CD4-positive, alpha-beta memory T cell (primary cell): ENCODE data around the gene MAN2A1. TPM values are rescaled to one million over a fixed set of nuclear protein-coding genes. Genes with fewer than 3 reads are reported as not detected.

Source experiments
- CTCF ChIA-PET: fragments of 350-600 bp; sonication (Branson Sonifier 250); formaldehyde crosslinking; loops from one replicate; lab custom pipeline; 2021; ENCODE audit warnings: inconsistent platforms; ENCODE audit not compliant: partially characterized antibody; lab: Charles Lee
- POLR2A ChIA-PET: fragments of 350-600 bp; sonication (Branson Sonifier 250); formaldehyde crosslinking; loops from one replicate; lab custom pipeline; 2021; ENCODE audit not compliant: partially characterized antibody; lab: Charles Lee
- DNase-seq, 5 donors: peaks; one replicate each; pipeline versions ENCODE4 v3.0.0 to v3.0.0-alpha.2; 2020 to 2022; ENCODE audit warnings: mixed read lengths in 1 of 5
- H3K27ac ChIP-seq: one replicate; pipeline ENCODE4 v1.7.0; 2013; ENCODE audit warnings: low read depth, low read length
- H3K27me3 ChIP-seq: 2 replicates; pipeline ENCODE4 v1.7.0; 2013; ENCODE audit warnings: mild to moderate bottlenecking, low read length, moderate library complexity; ENCODE audit not compliant: insufficient read depth
- H3K36me3 ChIP-seq: 2 replicates; pipeline ENCODE4 v1.7.0; 2013; ENCODE audit warnings: mild to moderate bottlenecking, low read length, moderate library complexity; ENCODE audit not compliant: insufficient read depth
- H3K4me1 ChIP-seq: 2 replicates; pipeline ENCODE4 v1.7.0; 2013; ENCODE audit warnings: mild to moderate bottlenecking, low read length, moderate library complexity; ENCODE audit not compliant: insufficient read depth
- H3K4me3 ChIP-seq, 2 donors: one replicate each; pipeline ENCODE4 v1.7.0; 2013; ENCODE audit warnings: low read length in 2 of 2, mild to moderate bottlenecking in 1 of 2
- H3K9me3 ChIP-seq, 2 donors: one replicate each; pipeline ENCODE4 v1.7.0; 2013; ENCODE audit warnings: low read length in 2 of 2, control low read depth in 1 of 2; ENCODE audit not compliant: control insufficient read depth in 1 of 2
- H3K27ac Mint-ChIP-seq, 7 donors: one replicate each; pipeline ENCODE4 v1.8.0; 2020 to 2021; ENCODE audit warnings: mixed read lengths in 7 of 7, mild to moderate bottlenecking in 6 of 7, inconsistent platforms in 3 of 7, moderate library complexity in 3 of 7
- H3K27me3 Mint-ChIP-seq, 2 donors: one replicate each; pipeline ENCODE4 v1.8.0; 2020 to 2021; ENCODE audit warnings: mixed read lengths in 2 of 2
- H3K36me3 Mint-ChIP-seq, 2 donors: one replicate each; pipeline ENCODE4 v1.8.0; 2020 to 2021; ENCODE audit warnings: mixed read lengths in 2 of 2, inconsistent platforms in 1 of 2, mild to moderate bottlenecking in 1 of 2
- H3K4me1 Mint-ChIP-seq, 4 donors: one replicate each; pipeline ENCODE4 v1.8.0; 2020 to 2021; ENCODE audit warnings: mixed read lengths in 4 of 4, mild to moderate bottlenecking in 1 of 4
- H3K4me3 Mint-ChIP-seq, 8 donors: one replicate each; pipeline ENCODE4 v1.8.0; 2020 to 2021; ENCODE audit warnings: mixed read lengths in 8 of 8, mild to moderate bottlenecking in 7 of 8, moderate library complexity in 6 of 8, inconsistent platforms in 3 of 8
- H3K9me3 Mint-ChIP-seq, 8 donors: one replicate each; pipeline ENCODE4 v1.8.0; 2020 to 2021; ENCODE audit warnings: mixed read lengths in 8 of 8, mild to moderate bottlenecking in 5 of 8, inconsistent platforms in 3 of 8, moderate library complexity in 1 of 8
- intact Hi-C: fragments of 100-400 bp; cut with micrococcal nuclease; formaldehyde crosslinking; loops from one replicate; pipeline ENCODE4 v1.15.1; 2023
- polyA plus RNA-seq, 2 donors: library from polyadenylated mRNA; unstranded; fragments of 300-500 nt; fragmentation: Illumina TruSeq; gene quantifications; one replicate each; pipeline ENCODE4 v1.2.3, GENCODE V29; 2021
- total RNA-seq, 2 experiments: library from RNA; stranded (reverse); gene quantifications; one replicate each; pipeline ENCODE4 v1.2.3, GENCODE V29; 2021

The MAN2A1 gene
- total and polyA plus RNA-seq, 4 experiments from 2014 or later = 21.0 to 81.0 (median 51.9) TPM

DNA sequence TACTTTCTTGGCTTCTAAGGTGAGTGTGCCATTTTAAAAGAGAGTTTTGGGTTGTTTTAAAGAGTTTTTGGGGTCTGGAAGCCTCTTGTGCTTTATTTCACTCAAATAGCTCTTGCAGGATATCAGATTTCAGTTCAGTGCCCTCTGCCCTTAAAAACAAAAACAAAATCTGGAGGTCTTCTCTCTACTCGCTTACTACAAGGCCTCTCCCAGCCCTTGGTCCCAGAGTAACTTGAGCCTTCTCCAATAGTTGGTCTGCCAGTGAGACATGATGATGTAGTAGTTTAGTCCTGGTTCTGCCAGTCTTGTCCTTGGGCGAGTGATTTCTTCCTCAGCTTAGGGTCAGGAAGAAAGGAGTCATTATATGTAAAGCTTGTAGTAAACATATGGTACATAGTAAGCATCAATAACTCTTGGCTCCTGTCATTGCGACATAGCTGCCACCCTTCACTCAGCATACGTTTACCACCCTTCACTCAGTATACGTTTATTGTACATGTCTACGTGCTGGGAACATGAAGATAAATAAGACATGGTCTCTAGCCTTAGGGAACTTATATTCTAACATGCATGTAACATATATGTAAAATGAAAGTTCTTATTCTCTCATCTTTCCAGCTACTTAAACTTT lies 147.6 kb downstream of the MAN2A1 start:
- Mint-ChIP-seq H3K27ac (peak overlapping the region in 2 of 7 donors; percentile 60 to 79), H3K27me3 (no peaks in the 10 kb centered on the region), H3K9me3 (peaks cover 0 to 2% (median 0%) of the 10 kb centered on the region in 8 donors), H3K36me3 (peaks cover 53 to 66% of the 10 kb centered on the region in 2 donors), H3K4me3 (no peak overlapping the region), H3K4me1 (peaks cover 2 to 7% (median 5%) of the 10 kb centered on the region in 4 donors)
- ChIA-PET POLR2A (interaction anchor here (1.3 kb wide), 1 partner anchor 19 kb away, joined by 4 read pairs; no protein-coding TSS in a partner anchor), CTCF (interaction anchor here (0.8 kb wide), 1 partner anchor 9 kb away, joined by 3 read pairs; no protein-coding TSS in a partner anchor)
- Histone ChIP-seq H3K9me3 (no peaks in the 10 kb centered on the region), H3K27me3 (no peaks in the 10 kb centered on the region), H3K4me1 (no peaks in the 10 kb centered on the region), H3K27ac (no peak overlapping the region), H3K36me3 (peaks cover 4% of the 10 kb centered on the region), H3K4me3 (no peak overlapping the region)
- intact Hi-C loops = no loop called here
- DNase-seq = no peak

DNA sequence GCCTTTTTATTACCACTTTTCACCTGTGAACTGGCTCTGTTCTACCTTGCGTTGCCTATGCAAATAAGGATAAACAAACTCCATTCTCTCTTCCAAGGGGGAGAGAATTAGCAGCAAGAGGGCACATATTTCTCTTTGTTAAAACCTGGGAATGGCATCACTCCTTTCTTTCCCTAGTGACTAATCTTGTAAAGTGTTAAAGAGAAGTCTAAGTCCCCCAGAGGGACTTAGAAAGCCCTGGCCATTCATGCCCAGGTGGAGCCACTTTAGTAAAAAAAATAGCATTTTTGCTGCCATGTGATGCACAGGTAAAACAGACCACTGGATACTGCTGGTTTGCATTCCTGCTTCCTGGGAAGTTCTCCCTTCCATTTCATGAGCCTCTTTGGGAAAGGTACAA lies 148.4 kb downstream of the MAN2A1 start:
- H3K27ac Mint-ChIP-seq = peak overlapping the region in 1 of 7 donors; percentile 47
- H3K4me3 Mint-ChIP-seq = no peak overlapping the region
- H3K27me3 Mint-ChIP-seq = no peaks in the 10 kb centered on the region

DNA sequence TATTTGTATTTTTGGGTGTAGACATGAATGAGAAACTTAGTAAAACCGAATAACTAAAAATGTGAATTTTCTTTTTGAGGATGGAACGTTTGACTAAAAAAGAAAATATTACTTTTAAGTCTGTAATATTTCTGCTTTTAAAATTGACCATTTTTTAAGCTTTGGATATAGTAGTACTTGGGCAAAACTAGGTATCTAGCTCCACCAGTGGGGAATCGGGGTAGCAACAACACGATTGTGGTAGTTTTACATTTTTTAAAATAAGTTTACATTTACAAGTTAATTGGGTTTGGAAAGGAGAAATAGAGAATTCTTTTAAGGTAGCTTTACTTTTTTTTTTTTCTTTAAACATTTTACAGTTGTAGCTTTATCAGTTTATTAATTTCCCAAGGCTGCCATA lies 154.4 kb downstream of the MAN2A1 start:
- H3K27ac ChIP-seq = no peak overlapping the region
- H3K36me3 Mint-ChIP-seq = peaks cover 67 to 86% of the 10 kb centered on the region in 2 donors
- no peaks in the 10 kb centered on the region for H3K27me3 Mint-ChIP-seq
- H3K9me3 ChIP-seq = no peaks in the 10 kb centered on the region
- no peaks in the 10 kb centered on the region for H3K27me3 ChIP-seq
- intact Hi-C loops = no loop called here
- H3K9me3 Mint-ChIP-seq = peaks cover 0 to 7% (median 0%) of the 10 kb centered on the region in 8 donors
- H3K36me3 ChIP-seq = peaks cover 11% of the 10 kb centered on the region
- no peak overlapping the region for H3K27ac Mint-ChIP-seq
- peaks cover 29% of the 10 kb centered on the region for H3K4me1 ChIP-seq
- peaks cover 24 to 30% (median 29%) of the 10 kb centered on the region in 4 donors for H3K4me1 Mint-ChIP-seq
- no peak overlapping the region for H3K4me3 ChIP-seq
- no peak overlapping the region for H3K4me3 Mint-ChIP-seq
- ChIA-PET CTCF (no interaction called here), POLR2A (interaction anchor here (0.8 to 1.3 kb wide), 2 partner anchors 13 to 155 kb away, joined by 3 to 4 read pairs; partner anchors contain the start of gene MAN2A1)
- no peak for DNase-seq

More for the DNA sequence above, 148.4 kb downstream of the MAN2A1 start:
- peaks cover 4 to 7% (median 5%) of the 10 kb centered on the region in 4 donors for H3K4me1 Mint-ChIP-seq
- H3K4me3 ChIP-seq = no peak overlapping the region
- no peaks in the 10 kb centered on the region for H3K9me3 ChIP-seq
- ChIA-PET POLR2A (no interaction called here), CTCF (no interaction called here)
- no peak overlapping the region for H3K27ac ChIP-seq
- DNase-seq = no peak
- peaks cover 6% of the 10 kb centered on the region for H3K36me3 ChIP-seq
- H3K36me3 Mint-ChIP-seq = peaks cover 59 to 70% of the 10 kb centered on the region in 2 donors
- H3K27me3 ChIP-seq = no peaks in the 10 kb centered on the region
- H3K4me1 ChIP-seq = no peaks in the 10 kb centered on the region
- intact Hi-C loops = no loop called here
- H3K9me3 Mint-ChIP-seq = peaks cover 0 to 2% (median 0%) of the 10 kb centered on the region in 8 donors

- Histone ChIP-seq H3K36me3 (peaks cover 11% of the 10 kb centered on the region), H3K4me3 (no peak overlapping the region), H3K27ac (no peak overlapping the region), H3K4me1 (peaks cover 34% of the 10 kb centered on the region), H3K27me3 (no peaks in the 10 kb centered on the region), H3K9me3 (no peaks in the 10 kb centered on the region)
- Mint-ChIP-seq H3K4me1 (peaks cover 29 to 35% (median 34%) of the 10 kb centered on the region in 4 donors), H3K4me3 (no peak overlapping the region), H3K27ac (peak overlapping the region in 2 of 7 donors; percentile 25 to 65), H3K27me3 (no peaks in the 10 kb centered on the region), H3K36me3 (peaks cover 72 to 88% of the 10 kb centered on the region in 2 donors), H3K9me3 (peaks cover 0 to 7% (median 0%) of the 10 kb centered on the region in 8 donors)
- ChIA-PET POLR2A (interaction anchor here (1.3 to 1.4 kb wide), 2 partner anchors 13 to 77 kb away, joined by 4 to 5 read pairs; no protein-coding TSS in a partner anchor), CTCF (no interaction called here)
- intact Hi-C loops = no loop called here
- peak in 1 of 5 donors; percentile 22 for DNase-seq
Measured at GRCh38 chr5:109844695-109845094, 155.0 kb downstream of the MAN2A1 start.

GRCh38 chr5:109848130-109848529 lies 158.4 kb downstream of the MAN2A1 start:
- H3K27me3 ChIP-seq = no peaks in the 10 kb centered on the region
- Mint-ChIP-seq H3K36me3 (peaks cover 61 to 79% of the 10 kb centered on the region in 2 donors), H3K4me1 (peaks cover 47 to 61% (median 56%) of the 10 kb centered on the region in 4 donors), H3K4me3 (peak overlapping the region in 6 of 8 donors; percentile 1 to 63 (median 8)), H3K27ac (peak overlapping the region in 6 of 7 donors; percentile 53 to 89 (median 82)), H3K9me3 (peaks cover 0 to 7% (median 0%) of the 10 kb centered on the region in 8 donors), H3K27me3 (no peaks in the 10 kb centered on the region)
- no peaks in the 10 kb centered on the region for H3K9me3 ChIP-seq
- H3K4me3 ChIP-seq = no peak overlapping the region
- intact Hi-C loops = no loop called here
- ChIA-PET POLR2A (interaction anchor here (1.1 to 4.0 kb wide), 3 partner anchors 10 to 158 kb away, joined by 3 to 20 read pairs (median 13); partner anchors contain the start of gene MAN2A1), CTCF (interaction anchor here (1.0 kb wide), 2 partner anchors 11 to 13 kb away, joined by 3 read pairs; no protein-coding TSS in a partner anchor)
- no peak for DNase-seq
- no peak overlapping the region for H3K27ac ChIP-seq
- peaks cover 69% of the 10 kb centered on the region for H3K4me1 ChIP-seq
- H3K36me3 ChIP-seq = peaks cover 14% of the 10 kb centered on the region

DNA sequence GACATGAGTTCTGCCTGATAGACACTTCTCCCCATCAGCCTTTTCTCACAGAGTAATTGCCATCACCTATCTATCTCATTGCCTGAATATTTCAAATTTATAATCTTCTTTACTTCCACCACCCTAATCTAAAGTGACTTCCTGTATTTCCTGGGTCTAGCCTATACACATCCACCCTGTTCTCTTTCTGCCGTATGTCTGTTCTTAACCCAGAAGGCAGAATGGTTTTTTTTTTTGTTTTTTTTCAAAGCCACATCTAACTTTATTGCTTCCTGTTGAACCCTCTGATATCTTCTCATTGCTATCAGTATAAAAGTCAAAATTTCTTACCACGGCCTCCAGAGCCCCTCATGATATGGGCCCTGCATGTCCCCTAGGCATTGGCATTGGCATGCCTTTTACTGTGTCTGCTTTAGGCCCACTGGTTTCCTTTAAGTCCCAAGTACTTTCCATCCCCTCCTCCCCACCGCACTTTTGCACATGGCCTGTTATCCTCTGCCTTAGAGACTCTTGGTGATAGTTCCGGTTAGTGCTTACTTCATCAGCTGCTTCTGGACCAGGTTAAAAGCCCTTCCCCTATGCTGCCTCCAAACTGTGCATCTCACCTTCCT lies 159.9 kb downstream of the MAN2A1 start:
- Histone ChIP-seq H3K27me3 (no peaks in the 10 kb centered on the region), H3K9me3 (no peaks in the 10 kb centered on the region), H3K27ac (no peak overlapping the region), H3K36me3 (peaks cover 12% of the 10 kb centered on the region), H3K4me3 (peak overlapping the region in 1 of 2 donors; percentile 7), H3K4me1 (peaks cover 80% of the 10 kb centered on the region)
- peak in 4 of 5 donors; percentile 23 to 34 (median 26) for DNase-seq
- intact Hi-C loops = loop anchor here (1.0 kb wide), 1 partner anchor 8 kb away; no protein-coding TSS in a partner anchor
- ChIA-PET CTCF (interaction anchor here (1.1 kb wide), 1 partner anchor 73 kb away, joined by 3 read pairs; no protein-coding TSS in a partner anchor), POLR2A (interaction anchor here (2.7 to 5.0 kb wide), 3 partner anchors 8 to 159 kb away, joined by 13 to 30 read pairs (median 20); partner anchors contain the start of gene MAN2A1)
- H3K27me3 Mint-ChIP-seq = no peaks in the 10 kb centered on the region
- peaks cover 51 to 70% (median 60%) of the 10 kb centered on the region in 4 donors for H3K4me1 Mint-ChIP-seq
- peak overlapping the region; percentile 20 to 78 (median 61) for H3K4me3 Mint-ChIP-seq
- H3K27ac Mint-ChIP-seq = peak overlapping the region; percentile 53 to 89 (median 81)
- H3K36me3 Mint-ChIP-seq = peaks cover 58 to 65% of the 10 kb centered on the region in 2 donors
- peaks cover 0 to 7% (median 0%) of the 10 kb centered on the region in 8 donors for H3K9me3 Mint-ChIP-seq
